IMR-90 (cell line): ENCODE results near the gene ATRAID. TPM values are rescaled to one million over a fixed set of nuclear protein-coding genes. Genes with fewer than 3 reads are reported as not detected.

ENCODE experiments used
- ATAC-seq: fragments of 200-7000 bp; cut with Tn5 transposase; 2 replicates; pipeline ENCODE4 v1.9.1; 2020; ENCODE audit warnings: low read depth, mild to moderate bottlenecking, moderate library complexity
- BruUV-seq: library from RNA; stranded (reverse); fragments of 400-500 nt; replicated peaks from 2 replicates; lab custom pipeline; 2021; lab: Mats Ljungman, UMichigan
- CTCF ChIA-PET: fragments of 300-600 bp; formaldehyde crosslinking; extraction: SDS; loops from one replicate; lab custom pipeline; 2021; ENCODE audit warnings: antibody characterized with exemption; lab: Yijun Ruan, JAX
- POLR2A ChIA-PET: fragments of 300-600 bp; sonication (Branson Sonifier 250); formaldehyde crosslinking; loops from one replicate; lab custom pipeline; 2022; ENCODE audit warnings: antibody characterized with exemption; ENCODE audit not compliant: unreplicated experiment; lab: Charles Lee
- DNase-seq: peaks from one replicate; pipeline ENCODE4 v3.0.0; 2013
- H2AFZ ChIP-seq: replicated peaks from 2 replicates; pipeline ENCODE3; 2013; ENCODE audit warnings: low read length, mild to moderate bottlenecking; ENCODE audit not compliant: poor library complexity
- H2AK5ac ChIP-seq: 2 replicates; pipeline ENCODE4 v1.6.1; 2013; ENCODE audit warnings: low read depth, low read length, inconsistent platforms
- H2AK9ac ChIP-seq: replicated peaks from 2 replicates; pipeline ENCODE3; 2013; ENCODE audit warnings: mild to moderate bottlenecking, low read depth, low read length, moderate library complexity; ENCODE audit not compliant: poor library complexity
- H2BK120ac ChIP-seq: 2 replicates; pipeline ENCODE4 v1.6.1; 2013; ENCODE audit warnings: low read depth, low read length, inconsistent platforms
- H2BK15ac ChIP-seq: 3 replicates; pipeline ENCODE4 v1.6.1; 2013; ENCODE audit warnings: low read depth, low read length, inconsistent platforms
- H2BK20ac ChIP-seq: 2 replicates; pipeline ENCODE4 v1.6.1; 2013; ENCODE audit warnings: low read depth, mild to moderate bottlenecking, inconsistent platforms, low read length, moderate library complexity
- H2BK5ac ChIP-seq: 2 replicates; pipeline ENCODE4 v1.6.1; 2013; ENCODE audit warnings: mild to moderate bottlenecking, low read depth, low read length, inconsistent platforms; ENCODE audit not compliant: poor library complexity, severe bottlenecking
- H3K14ac ChIP-seq: replicated peaks from 2 replicates; pipeline ENCODE4 v1.6.1; 2013; ENCODE audit warnings: low read depth, low read length, inconsistent platforms
- H3K18ac ChIP-seq: 2 replicates; pipeline ENCODE4 v1.6.1; 2013; ENCODE audit warnings: low read depth, low read length, control low read depth
- H3K23ac ChIP-seq: 2 replicates; pipeline ENCODE4 v1.6.1; 2013; ENCODE audit warnings: low read depth, low read length, inconsistent platforms
- H3K27ac ChIP-seq: 2 replicates; pipeline ENCODE4 v1.5.1; 2013; ENCODE audit warnings: mild to moderate bottlenecking, control low read depth, low read length; ENCODE audit not compliant: insufficient read depth
- H3K27me3 ChIP-seq: 2 replicates; pipeline ENCODE4 v1.6.1; 2013; ENCODE audit warnings: low read length; ENCODE audit not compliant: control insufficient read depth, insufficient read depth
- H3K36me3 ChIP-seq: 2 replicates; pipeline ENCODE4 v1.6.1; 2013; ENCODE audit warnings: low read length, mixed read lengths; ENCODE audit not compliant: control insufficient read depth, insufficient read depth
- H3K4ac ChIP-seq: 2 replicates; pipeline ENCODE4 v1.6.1; 2013; ENCODE audit warnings: low read depth, low read length, inconsistent platforms
- H3K4me1 ChIP-seq: 2 replicates; pipeline ENCODE4 v1.6.1; 2013; ENCODE audit warnings: low read length, mixed read lengths; ENCODE audit not compliant: control insufficient read depth, insufficient read depth
- H3K4me2 ChIP-seq: 2 replicates; pipeline ENCODE4 v1.6.1; 2013; ENCODE audit warnings: low read depth, mild to moderate bottlenecking, control low read depth, low read length, moderate library complexity
- H3K4me3 ChIP-seq: 2 replicates; pipeline ENCODE4 v1.5.1; 2013; ENCODE audit warnings: low read depth, mild to moderate bottlenecking, control low read depth, low read length, moderate library complexity; ENCODE audit not compliant: insufficient read depth
- H3K56ac ChIP-seq: 2 replicates; pipeline ENCODE4 v1.6.1; 2013; ENCODE audit warnings: low read length, inconsistent platforms; ENCODE audit not compliant: insufficient read depth; ENCODE audit errors: extremely low read depth
- H3K79me1 ChIP-seq, 2 experiments: 2 replicates each; pipeline ENCODE4 v1.6.1; 2013; ENCODE audit warnings: low read length in 2 of 2, inconsistent platforms in 1 of 2, low read depth in 1 of 2
- H3K9ac ChIP-seq: 2 replicates; pipeline ENCODE4 v1.6.1; 2013; ENCODE audit warnings: low read depth, low read length, control low read depth
- H3K9me1 ChIP-seq: 2 replicates; pipeline ENCODE4 v1.6.1; 2013; ENCODE audit warnings: low read length, inconsistent platforms; ENCODE audit not compliant: insufficient read depth
- H3K9me3 ChIP-seq: 2 replicates; pipeline ENCODE4 v1.6.1; 2013; ENCODE audit warnings: low read length; ENCODE audit not compliant: control insufficient read depth, insufficient read depth
- H4K20me1 ChIP-seq: 2 replicates; pipeline ENCODE4 v1.6.1; 2013; ENCODE audit warnings: low read length, inconsistent platforms; ENCODE audit not compliant: insufficient read depth
- H4K5ac ChIP-seq: 2 replicates; pipeline ENCODE4 v1.6.1; 2013; ENCODE audit warnings: mild to moderate bottlenecking, low read depth, low read length, control low read depth
- H4K8ac ChIP-seq, 2 experiments: 2 replicates each; pipeline ENCODE4 v1.6.1; 2013; ENCODE audit warnings: low read depth in 2 of 2, low read length in 2 of 2, control low read depth in 1 of 2, inconsistent platforms in 1 of 2
- H4K91ac ChIP-seq: 2 replicates; pipeline ENCODE4 v1.6.1; 2013; ENCODE audit warnings: low read depth, low read length, inconsistent platforms; ENCODE audit not compliant: insufficient read depth
- CEBPB ChIP-seq: IDR thresholded peaks from 2 replicates; pipeline ENCODE4 v1.6.1; 2012; ENCODE audit warnings: low read depth, low read length, improper control_type of control experiment
- FOS ChIP-seq: fragments of 150-350 bp; IDR thresholded peaks from 2 replicates; pipeline ENCODE4 v1.6.1; 2016; ENCODE audit warnings: low read depth, low read length
- MAZ ChIP-seq: IDR thresholded peaks from 2 replicates; pipeline ENCODE4 v1.6.1; 2012; ENCODE audit warnings: low read depth, mild to moderate bottlenecking, low read length, improper control_type of control experiment, moderate library complexity, borderline replicate concordance
- RAD21 ChIP-seq: IDR thresholded peaks from 2 replicates; pipeline ENCODE4 v1.6.1; 2012; ENCODE audit warnings: low read length, improper control_type of control experiment
- SMC3 ChIP-seq: fragments of 150-350 bp; IDR thresholded peaks from 2 replicates; pipeline ENCODE4 v1.6.1; 2016; ENCODE audit warnings: low read depth, mild to moderate bottlenecking, antibody characterized with exemption, low read length, moderate library complexity
- USF2 ChIP-seq: fragments of 150-350 bp; IDR thresholded peaks from 2 replicates; pipeline ENCODE4 v1.6.1; 2017; ENCODE audit warnings: mild to moderate bottlenecking, antibody characterized with exemption, low read length, low read depth
- WGBS, 2 experiments: methylation state at CpG; one replicate each; pipeline versions ENCODE4 v1.1.5 to v1.1.7; 2013; ENCODE audit warnings: missing lambda C conversion rate in 2 of 2; ENCODE audit not compliant: insufficient read length in 1 of 2; ENCODE audit errors: extremely low coverage in 2 of 2; 5-methylcytosine and 5-hydroxymethylcytosine counted together
- dilution Hi-C: fragments of 300-500 bp; cut with HindIII; formaldehyde crosslinking; loops from one replicate; pipeline ENCODE4 v1.14.3; 2018; ENCODE audit warnings: low sequenced_read_pairs; ENCODE audit not compliant: unreplicated experiment
- in situ Hi-C: fragments of 300-500 bp; cut with MboI; formaldehyde crosslinking; loops from 3 replicates; pipeline ENCODE4 v1.14.3; 2019; ENCODE audit warnings: low sequenced_read_pairs, inconsistent platforms, mixed read lengths
- intact Hi-C: fragments of 100-400 bp; cut with micrococcal nuclease; formaldehyde crosslinking; loops from 2 replicates; pipeline ENCODE4 v1.10.0; 2022
- polyA plus RNA-seq, 3 experiments: library from polyadenylated mRNA; depleted of rRNA; stranded (reverse); fragments of >200 nt; gene quantifications; 2 replicates each; pipeline ENCODE4 v1.2.3, GENCODE V29; 2012; ENCODE audit warnings: low replicate concordance in 1 of 3
- total RNA-seq: library from RNA; depleted of rRNA; stranded (reverse); fragments of >200 nt; gene quantifications from 2 replicates; pipeline ENCODE4 v1.2.3, GENCODE V29; 2012

ATRAID gene
- total and polyA plus RNA-seq, 2 of the 4 experiments (the other 2 are of a cell fraction), result 138 to 173 TPM

GRCh38 chr2:27214941-27215340 lies 3.1 kb downstream of the ATRAID start:
- no CpG with 5 or more reads among the region's 3 CpGs for WGBS, 2 experiments
- H3K18ac ChIP-seq, result no peak overlapping the region
- no peaks in the 10 kb centered on the region for H4K20me1 ChIP-seq
- no peak overlapping the region for H2AFZ ChIP-seq
- no peak overlapping the region for H3K9ac ChIP-seq
- no peaks in the 10 kb centered on the region for H3K9me3 ChIP-seq
- no peak overlapping the region for H2BK20ac ChIP-seq
- H3K79me1 ChIP-seq, result peaks cover 38 to 59% of the 10 kb centered on the region in 2 experiments
- H3K23ac ChIP-seq, result no peak overlapping the region
- H4K8ac ChIP-seq, result no peak overlapping the region
- H2BK15ac ChIP-seq, result no peak overlapping the region
- TF ChIP-seq MAZ (no peak), SMC3 (no peak), RAD21 (no peak), CEBPB (no peak), FOS (no peak), USF2 (no peak)
- no peak overlapping the region for H4K91ac ChIP-seq
- H3K27me3 ChIP-seq, result no peaks in the 10 kb centered on the region
- no peak overlapping the region for H3K56ac ChIP-seq
- no peak overlapping the region for H3K4ac ChIP-seq
- H3K36me3 ChIP-seq, result peaks cover 4% of the 10 kb centered on the region; the same call in 1 of the 2 replicates
- in situ Hi-C loops, result no loop called here
- H3K9me1 ChIP-seq, result peaks cover 9% of the 10 kb centered on the region
- no peak overlapping the region for H3K14ac ChIP-seq
- H3K4me1 ChIP-seq, result peaks cover 10% of the 10 kb centered on the region
- no peak overlapping the region for H2AK9ac ChIP-seq
- POLR2A ChIA-PET, result no interaction called here
- CTCF ChIA-PET, result no interaction called here
- H3K4me2 ChIP-seq, result no peak overlapping the region
- no peak for ATAC-seq
- no peak overlapping the region for H4K5ac ChIP-seq
- no peak overlapping the region for H2BK5ac ChIP-seq
- intact Hi-C loops, result no loop called here
- no peak overlapping the region for H2BK120ac ChIP-seq
- BruUV-seq, result no TSS peak
- no peak for DNase-seq
- no peak overlapping the region for H3K4me3 ChIP-seq
- no peak overlapping the region for H3K27ac ChIP-seq
- no peak overlapping the region for H2AK5ac ChIP-seq
- dilution Hi-C loops, result no loop called here
